Keratinocyte (primary cell): Measurements from ENCODE around the gene SOX14. TPM values are rescaled to one million over a fixed set of nuclear protein-coding genes. Genes with fewer than 3 reads are reported as not detected.

Experiments
- DNase-seq: peaks from one replicate; pipeline ENCODE4 v3.0.0-alpha.2; 2011; ENCODE audit warnings: low read depth, missing footprints, low spot score
- FAIRE-seq: peaks from 2 replicates; lab custom pipeline; 2011; peaks lifted over from hg19 to GRCh38; lab: Jason Lieb, UNC
- H2AFZ ChIP-seq: 2 replicates; pipeline ENCODE4 v1.6.0; 2012; ENCODE audit warnings: low read length, control low read depth, inconsistent platforms; ENCODE audit not compliant: control insufficient read depth
- H3K27ac ChIP-seq: 2 replicates; pipeline ENCODE4 v1.5.1; 2011; ENCODE audit warnings: low read length; ENCODE audit not compliant: control insufficient read depth, insufficient read depth
- H3K27me3 ChIP-seq: 3 replicates; pipeline ENCODE4 v1.6.0; 2011; ENCODE audit warnings: low read length; ENCODE audit not compliant: control insufficient read depth, insufficient read depth; ENCODE audit errors: extremely low read depth
- H3K36me3 ChIP-seq, 2 experiments: 2 replicates in 1 of 2; 3 replicates in 1 of 2; pipeline ENCODE4 v1.5.1; 2011; ENCODE audit warnings: low read length in 2 of 2, mild to moderate bottlenecking in 1 of 2; ENCODE audit not compliant: control insufficient read depth in 2 of 2, insufficient read depth in 2 of 2; ENCODE audit errors: extremely low read depth in 1 of 2
- H3K4me1 ChIP-seq: 3 replicates; pipeline ENCODE4 v1.5.1; 2011; ENCODE audit warnings: low read length; ENCODE audit not compliant: control insufficient read depth, insufficient read depth; ENCODE audit errors: extremely low read depth
- H3K4me2 ChIP-seq: 3 replicates; pipeline ENCODE4 v1.6.0; 2011; ENCODE audit warnings: low read depth, low read length; ENCODE audit not compliant: control insufficient read depth, insufficient read depth; ENCODE audit errors: extremely low read depth
- H3K4me3 ChIP-seq, 3 experiments: fragments of 200-600 bp in 1 of 3; sonication (generic) in 1 of 3; 2 replicates in 2 of 3; 3 replicates in 1 of 3; pipeline ENCODE4 v1.5.1; 2011 to 2016; ENCODE audit warnings: low read length in 3 of 3, mild to moderate bottlenecking in 3 of 3, control low read depth in 2 of 3, inconsistent platforms in 1 of 3, low read depth in 1 of 3, mixed read lengths in 1 of 3, mixed run types in 1 of 3, moderate library complexity in 1 of 3; ENCODE audit not compliant: control insufficient read depth in 2 of 3, insufficient read depth in 2 of 3; ENCODE audit errors: extremely low read depth in 1 of 3
- H3K79me2 ChIP-seq: 2 replicates; pipeline ENCODE4 v1.6.0; 2012; ENCODE audit warnings: low read length; ENCODE audit not compliant: control insufficient read depth, insufficient read depth
- H3K9ac ChIP-seq: 3 replicates; pipeline ENCODE4 v1.6.0; 2011; ENCODE audit warnings: low read length; ENCODE audit not compliant: control insufficient read depth, insufficient read depth; ENCODE audit errors: extremely low read depth
- H3K9me1 ChIP-seq: 3 replicates; pipeline ENCODE4 v1.6.0; 2011; ENCODE audit warnings: low read length; ENCODE audit not compliant: control insufficient read depth, insufficient read depth; ENCODE audit errors: extremely low read depth
- H3K9me3 ChIP-seq: 2 replicates; pipeline ENCODE4 v1.5.1; 2012; ENCODE audit warnings: low read depth, low read length; ENCODE audit not compliant: control insufficient read depth
- H4K20me1 ChIP-seq: 3 replicates; pipeline ENCODE4 v1.6.0; 2011; ENCODE audit warnings: low read length; ENCODE audit not compliant: control insufficient read depth, insufficient read depth; ENCODE audit errors: extremely low read depth
- CTCF ChIP-seq, 3 experiments: IDR thresholded peaks in 1 of 3; conservative IDR thresholded peaks in 1 of 3; optimal IDR thresholded peaks in 1 of 3; 2 replicates in 2 of 3; 3 replicates in 1 of 3; pipeline versions ENCODE3 to v1.5.1; 2011; ENCODE audit warnings: low read length in 3 of 3, mild to moderate bottlenecking in 3 of 3, moderate library complexity in 2 of 3, control low read depth in 1 of 3, inconsistent platforms in 1 of 3; ENCODE audit not compliant: insufficient read depth in 2 of 3; ENCODE audit errors: extremely low read depth in 1 of 3
- EZH2 ChIP-seq: IDR thresholded peaks from one replicate; pipeline ENCODE4 v1.6.1; 2012; ENCODE audit warnings: inconsistent platforms, mild to moderate bottlenecking, low read length, moderate library complexity
- dilution Hi-C: fragments of 300-500 bp; cut with MboI; formaldehyde crosslinking; loops from one replicate; pipeline ENCODE4 v1.7.0; 2020; ENCODE audit warnings: low sequenced_read_pairs; ENCODE audit not compliant: extremely low pct_ligation_motif_present
- polyA plus RNA-seq, 5 experiments: library from polyadenylated mRNA; depleted of rRNA in 3 of 5; stranded (reverse) in 3 of 5; stranded (forward) in 1 of 5; unstranded in 1 of 5; fragments of >200 nt; gene quantifications; 1 replicate in 1 of 5; 2 replicates in 3 of 5; 3 replicates in 1 of 5; pipeline versions ENCODE4 v1.2.1 to v1.2.3, GENCODE V29; 2011 to 2012; ENCODE audit warnings: missing spikeins in 2 of 5, low read depth in 1 of 5, low replicate concordance in 1 of 5

Gene SOX14
- polyA plus RNA-seq, 1 donor (not counting 4 experiments of a cell fraction or from before 2014, with no cell fraction given) = not detected

- H3K4me3 ChIP-seq = no peak overlapping the region
- no peaks in the 10 kb centered on the region for H3K36me3 ChIP-seq
- FAIRE-seq = no peak
- H4K20me1 ChIP-seq = peaks cover 3% of the 10 kb centered on the region
- peaks cover 9% of the 10 kb centered on the region for H3K4me1 ChIP-seq
- no peaks in the 10 kb centered on the region for H3K79me2 ChIP-seq
- H3K9ac ChIP-seq = no peak overlapping the region
- H2AFZ ChIP-seq = no peak overlapping the region
- DNase-seq = no peak
- peaks cover 100% of the 10 kb centered on the region for H3K27me3 ChIP-seq
- H3K9me1 ChIP-seq = no peaks in the 10 kb centered on the region
- dilution Hi-C loops = no loop called here
- TF ChIP-seq CTCF (optimal IDR thresholded peaks at IDR 0.05 in 1 of 3, IDR thresholded peaks at IDR 0.05 in 1 of 3, conservative IDR thresholded peaks at IDR 0.05 in 1 of 3; ENCODE audit: extremely low read depth in 1 of 3, insufficient read depth in 2 of 3, low read length in 3 of 3) (no peak), EZH2 (peak; percentile 73)
- no peaks in the 10 kb centered on the region for H3K9me3 ChIP-seq
- no peak overlapping the region for H3K4me2 ChIP-seq
- H3K27ac ChIP-seq = no peak overlapping the region
Observed at GRCh38 chr3:137766041-137766875, 2.1 kb downstream of the SOX14 start.

DNA sequence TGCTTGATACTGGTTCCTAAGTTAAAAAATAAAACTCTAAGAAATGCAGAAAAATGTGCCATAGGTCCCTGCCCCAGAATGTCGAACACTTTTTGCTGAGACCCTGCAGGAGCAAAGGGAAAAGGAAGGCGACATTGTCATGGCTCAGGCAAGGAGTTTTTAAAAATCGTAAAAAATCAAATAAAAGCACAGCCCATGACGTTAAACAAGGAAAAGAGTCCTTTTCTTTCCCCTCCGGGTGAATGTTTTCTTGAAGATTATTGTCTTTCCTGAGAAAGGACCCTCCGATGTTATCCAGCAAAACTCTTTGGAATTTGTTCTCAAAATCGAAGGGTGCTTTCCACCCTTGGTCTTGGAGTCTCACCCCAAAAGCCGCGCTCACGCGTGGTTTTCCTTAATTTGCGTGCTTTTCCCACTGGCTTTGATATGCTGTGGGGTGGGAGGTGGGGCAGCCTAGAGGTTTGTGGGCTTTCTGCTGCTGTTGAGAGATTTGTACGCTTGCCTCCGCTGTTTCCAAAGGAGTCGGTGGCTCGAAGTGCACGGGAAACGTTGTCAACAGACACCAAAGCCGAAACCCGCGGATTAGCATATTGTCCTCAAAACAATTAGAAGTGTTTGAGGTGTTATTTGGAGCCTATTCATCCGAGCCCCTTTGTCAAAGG is 2.9 kb downstream of the SOX14 start:
- Histone ChIP-seq H3K9me1 (no peaks in the 10 kb centered on the region), H3K4me1 (peaks cover 9% of the 10 kb centered on the region)
- dilution Hi-C loops = no loop called here

More for the DNA sequence above, 2.9 kb downstream of the SOX14 start:
- H3K4me2 ChIP-seq = no peak overlapping the region
- H2AFZ ChIP-seq = no peak overlapping the region
- no peaks in the 10 kb centered on the region for H3K79me2 ChIP-seq
- H3K27ac ChIP-seq = no peak overlapping the region
- no peaks in the 10 kb centered on the region for H3K36me3 ChIP-seq
- no peak for TF ChIP-seq EZH2
- no peak for TF ChIP-seq CTCF (optimal IDR thresholded peaks at IDR 0.05 in 1 of 3, IDR thresholded peaks at IDR 0.05 in 1 of 3, conservative IDR thresholded peaks at IDR 0.05 in 1 of 3; ENCODE audit: extremely low read depth in 1 of 3, insufficient read depth in 2 of 3, low read length in 3 of 3)
- H3K9ac ChIP-seq = no peak overlapping the region
- H4K20me1 ChIP-seq = peaks cover 3% of the 10 kb centered on the region
- H3K27me3 ChIP-seq = peaks cover 100% of the 10 kb centered on the region
- DNase-seq (no peak), FAIRE-seq (no peak)
- no peak overlapping the region for H3K4me3 ChIP-seq
- H3K9me3 ChIP-seq = no peaks in the 10 kb centered on the region
